ENCODE measurements around the gene CACNA2D4.

DNA sequence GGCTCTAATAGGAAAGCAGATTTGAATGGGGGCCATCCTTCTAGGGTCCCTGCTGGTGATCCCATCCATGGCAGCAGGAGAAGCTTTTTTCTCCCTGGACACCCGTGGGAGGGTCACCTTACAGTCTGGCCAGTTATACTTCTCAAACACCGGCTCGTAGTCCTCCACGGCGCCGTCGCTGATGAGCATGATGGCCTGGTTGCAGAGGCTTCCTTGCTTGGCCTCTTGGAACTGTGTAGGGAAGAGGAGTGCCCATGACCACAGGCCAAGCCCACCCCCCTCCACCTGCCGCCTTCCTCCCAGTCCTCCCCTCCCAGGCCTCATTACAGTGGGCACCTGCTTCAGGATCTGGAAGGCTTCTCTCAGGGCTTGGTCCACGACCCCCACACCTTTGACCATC is 33.8 kb downstream of the CACNA2D4 start:
- TF ChIP-seq, protein P1, sequence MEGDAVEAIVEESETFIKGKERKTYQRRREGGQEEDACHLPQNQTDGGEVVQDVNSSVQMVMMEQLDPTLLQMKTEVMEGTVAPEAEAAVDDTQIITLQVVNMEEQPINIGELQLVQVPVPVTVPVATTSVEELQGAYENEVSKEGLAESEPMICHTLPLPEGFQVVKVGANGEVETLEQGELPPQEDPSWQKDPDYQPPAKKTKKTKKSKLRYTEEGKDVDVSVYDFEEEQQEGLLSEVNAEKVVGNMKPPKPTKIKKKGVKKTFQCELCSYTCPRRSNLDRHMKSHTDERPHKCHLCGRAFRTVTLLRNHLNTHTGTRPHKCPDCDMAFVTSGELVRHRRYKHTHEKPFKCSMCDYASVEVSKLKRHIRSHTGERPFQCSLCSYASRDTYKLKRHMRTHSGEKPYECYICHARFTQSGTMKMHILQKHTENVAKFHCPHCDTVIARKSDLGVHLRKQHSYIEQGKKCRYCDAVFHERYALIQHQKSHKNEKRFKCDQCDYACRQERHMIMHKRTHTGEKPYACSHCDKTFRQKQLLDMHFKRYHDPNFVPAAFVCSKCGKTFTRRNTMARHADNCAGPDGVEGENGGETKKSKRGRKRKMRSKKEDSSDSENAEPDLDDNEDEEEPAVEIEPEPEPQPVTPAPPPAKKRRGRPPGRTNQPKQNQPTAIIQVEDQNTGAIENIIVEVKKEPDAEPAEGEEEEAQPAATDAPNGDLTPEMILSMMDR (conservative IDR thresholded peaks at IDR 0.05), result no peak
- no peak for TF ChIP-seq ZFX (IDR thresholded peaks at IDR 0.05)
